Nephron progenitor cell (in vitro differentiated cells): ENCODE results near the gene ANKRD24.
"Not testable (repeated sequence)": the region's sequence is repeated elsewhere in the genome, so short reads cannot be mapped to it uniquely, and the experiment has no call there.

Experiments
- DNase-seq: peaks from one replicate; pipeline ENCODE4 v3.0.0; 2021
- H3K27ac Mint-ChIP-seq: 2 replicates; pipeline ENCODE4 v1.8.0; 2021; ENCODE audit warnings: mild to moderate bottlenecking, moderate library complexity, mixed read lengths
- H3K27me3 Mint-ChIP-seq: 2 replicates; pipeline ENCODE4 v1.8.0; 2021; ENCODE audit warnings: mild to moderate bottlenecking, low read depth, mixed read lengths; ENCODE audit not compliant: poor library complexity
- H3K36me3 Mint-ChIP-seq: 2 replicates; pipeline ENCODE4 v1.8.0; 2021; ENCODE audit warnings: low read depth, mixed read lengths
- H3K4me1 Mint-ChIP-seq: 2 replicates; pipeline ENCODE4 v1.8.0; 2021; ENCODE audit warnings: mixed read lengths
- H3K4me3 Mint-ChIP-seq: 2 replicates; pipeline ENCODE4 v1.8.0; 2021; ENCODE audit warnings: mild to moderate bottlenecking, moderate library complexity, mixed read lengths
- H3K9me3 Mint-ChIP-seq: 2 replicates; pipeline ENCODE4 v1.8.0; 2021; ENCODE audit warnings: mild to moderate bottlenecking, moderate library complexity, mixed read lengths
- CTCF ChIP-seq: fragments of 200-600 bp; sonication (generic); IDR thresholded peaks from 2 replicates; pipeline ENCODE4 v1.5.0; 2021; ENCODE audit warnings: antibody characterized with exemption

The ANKRD24 gene

DNA sequence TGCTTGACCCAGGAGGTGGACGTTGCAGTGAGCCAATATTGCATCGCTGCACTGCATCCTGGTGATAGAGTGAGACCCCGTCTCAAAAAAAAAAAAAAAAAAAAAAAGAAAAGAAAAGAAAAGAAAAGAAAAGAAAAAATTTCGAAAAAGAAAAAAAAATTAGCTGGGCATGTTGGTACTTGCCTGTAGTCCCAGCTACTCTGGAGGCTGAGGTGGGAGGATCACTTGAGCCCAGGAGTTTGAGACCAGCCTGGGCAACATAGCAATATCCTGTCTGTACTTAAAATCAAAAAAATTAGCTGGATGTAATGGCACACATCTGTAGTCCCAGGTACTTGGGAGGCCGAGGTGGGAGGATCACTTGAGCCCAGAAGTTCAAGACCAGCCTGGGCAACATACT, 49.6 kb downstream of the ANKRD24 start:
- not testable (repeated sequence) for H3K36me3 Mint-ChIP-seq, H3K9me3 Mint-ChIP-seq, H3K27ac Mint-ChIP-seq, H3K4me3 Mint-ChIP-seq, DNase-seq
- Mint-ChIP-seq H3K27me3 (peaks cover 22% of the 10 kb centered on the region), H3K4me1 (peaks cover 11% of the 10 kb centered on the region)

GRCh38 chr19:4232614-4233281, 50.3 kb downstream of the ANKRD24 start:
- TF ChIP-seq CTCF: no peak
- no peak for DNase-seq
- Mint-ChIP-seq H3K9me3 (no peaks in the 10 kb centered on the region), H3K27me3 (peaks cover 22% of the 10 kb centered on the region), H3K4me3 (no peak overlapping the region), H3K27ac (peak overlapping the region; percentile 27), H3K36me3 (no peaks in the 10 kb centered on the region), H3K4me1 (peaks cover 11% of the 10 kb centered on the region)

DNA sequence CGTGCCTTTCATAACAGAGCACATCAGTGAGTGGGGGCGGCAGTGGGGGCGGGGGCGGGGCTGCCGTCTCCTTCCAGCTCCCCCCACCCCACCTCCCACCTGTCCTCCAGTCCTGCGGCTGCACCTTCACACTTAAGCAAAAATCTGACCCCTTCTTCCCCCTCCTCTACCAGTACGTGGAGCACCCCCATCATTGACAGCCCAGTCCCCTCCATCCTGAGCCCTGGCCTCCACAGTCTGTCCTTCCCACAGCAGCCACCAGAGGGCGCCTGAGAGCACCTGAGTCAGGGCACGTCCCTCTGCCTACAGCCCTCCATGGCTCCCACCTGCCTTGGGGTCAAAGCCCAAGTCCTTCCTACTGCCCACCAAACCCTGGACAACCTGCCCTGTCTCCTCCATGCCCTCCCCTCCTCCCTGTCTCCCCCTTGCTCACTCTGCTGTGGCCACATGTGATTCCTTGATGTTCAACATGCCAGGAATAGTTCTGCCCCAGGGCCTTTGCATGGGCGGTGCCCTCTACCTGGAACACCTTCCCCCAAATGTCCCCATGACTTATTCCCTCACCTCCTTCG, 50.9 kb downstream of the ANKRD24 start:
- H3K36me3 Mint-ChIP-seq: no peaks in the 10 kb centered on the region
- H3K4me3 Mint-ChIP-seq: no peak overlapping the region
- TF ChIP-seq CTCF: peak; percentile 60
- H3K27me3 Mint-ChIP-seq: peaks cover 28% of the 10 kb centered on the region
- no peaks in the 10 kb centered on the region for H3K9me3 Mint-ChIP-seq
- peak; percentile 79 for DNase-seq
- no peak overlapping the region for H3K27ac Mint-ChIP-seq
- peaks cover 11% of the 10 kb centered on the region for H3K4me1 Mint-ChIP-seq

GRCh38 chr19:4234142-4234861, 51.8 kb downstream of the ANKRD24 start:
- no peak overlapping the region for H3K4me3 Mint-ChIP-seq
- DNase-seq: no peak
- TF ChIP-seq CTCF: no peak
- H3K27me3 Mint-ChIP-seq: peaks cover 33% of the 10 kb centered on the region
- no peaks in the 10 kb centered on the region for H3K9me3 Mint-ChIP-seq
- H3K27ac Mint-ChIP-seq: no peak overlapping the region
- no peaks in the 10 kb centered on the region for H3K36me3 Mint-ChIP-seq
- peaks cover 11% of the 10 kb centered on the region for H3K4me1 Mint-ChIP-seq

DNA sequence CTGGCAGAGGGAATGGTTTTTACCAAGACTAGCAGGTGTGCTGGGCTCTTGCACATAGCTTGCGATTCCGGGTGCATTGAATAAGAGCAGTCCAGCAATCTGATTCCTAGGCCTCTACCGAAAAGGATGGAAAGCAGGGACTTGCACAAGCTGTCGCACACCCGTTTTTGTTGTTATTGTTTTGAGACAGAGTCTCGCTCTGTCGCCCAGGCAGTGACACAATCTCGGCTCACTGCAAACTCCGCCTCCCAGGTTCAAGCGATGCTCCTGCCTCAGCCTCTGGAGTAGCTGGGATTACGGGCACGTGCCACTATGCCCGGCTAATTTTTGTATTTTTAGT, 52.3 kb downstream of the ANKRD24 start:
- peaks cover 33% of the 10 kb centered on the region for H3K27me3 Mint-ChIP-seq
- H3K36me3 Mint-ChIP-seq: no peaks in the 10 kb centered on the region
- no peak for TF ChIP-seq CTCF
- H3K4me3 Mint-ChIP-seq: no peak overlapping the region
- H3K4me1 Mint-ChIP-seq: peaks cover 11% of the 10 kb centered on the region
- H3K27ac Mint-ChIP-seq: no peak overlapping the region
- no peaks in the 10 kb centered on the region for H3K9me3 Mint-ChIP-seq
- DNase-seq: no peak

GRCh38 chr19:4237510-4237909, 55.0 kb downstream of the ANKRD24 start:
- peaks cover 45% of the 10 kb centered on the region for H3K27me3 Mint-ChIP-seq

GRCh38 chr19:4238831-4239230, 56.3 kb downstream of the ANKRD24 start:
- Mint-ChIP-seq H3K27ac (no peak overlapping the region), H3K27me3 (peaks cover 56% of the 10 kb centered on the region), H3K9me3 (peaks cover 18% of the 10 kb centered on the region), H3K4me3 (no peak overlapping the region), H3K4me1 (peaks cover 11% of the 10 kb centered on the region), H3K36me3 (no peaks in the 10 kb centered on the region)
- TF ChIP-seq CTCF: no peak
- no peak for DNase-seq

More at GRCh38 chr19:4237510-4237909, 55.0 kb downstream of the ANKRD24 start:
- H3K4me3 Mint-ChIP-seq, H3K27ac Mint-ChIP-seq, DNase-seq, H3K36me3 Mint-ChIP-seq: not testable (repeated sequence)
- H3K9me3 Mint-ChIP-seq: peaks cover 11% of the 10 kb centered on the region
- H3K4me1 Mint-ChIP-seq: peaks cover 11% of the 10 kb centered on the region
